SH-SY5Y (cell line): ENCODE results near the gene LIPJ.

Experiments used
- GATA2 ChIP-seq: IDR thresholded peaks from 2 replicates; pipeline ENCODE4 v1.6.1; 2011; ENCODE audit warnings: mild to moderate bottlenecking, low read depth, low read length
- GATA3 ChIP-seq: IDR thresholded peaks from 2 replicates; pipeline ENCODE4 v1.6.1; 2011; ENCODE audit warnings: low read depth, mild to moderate bottlenecking, low read length, moderate library complexity

GRCh38 chr10:88620441-88620840 is 33.9 kb downstream of the LIPJ start:
- TF ChIP-seq GATA2 (no peak), GATA3 (no peak)
